Ecto neural progenitor cell (in vitro differentiated cells): ENCODE data around the gene CPB2.

ENCODE experiments used
- DNase-seq: peaks from one replicate; pipeline ENCODE4 v3.0.0-alpha.2; 2018; ENCODE audit warnings: low spot score

Gene CPB2, protein sequence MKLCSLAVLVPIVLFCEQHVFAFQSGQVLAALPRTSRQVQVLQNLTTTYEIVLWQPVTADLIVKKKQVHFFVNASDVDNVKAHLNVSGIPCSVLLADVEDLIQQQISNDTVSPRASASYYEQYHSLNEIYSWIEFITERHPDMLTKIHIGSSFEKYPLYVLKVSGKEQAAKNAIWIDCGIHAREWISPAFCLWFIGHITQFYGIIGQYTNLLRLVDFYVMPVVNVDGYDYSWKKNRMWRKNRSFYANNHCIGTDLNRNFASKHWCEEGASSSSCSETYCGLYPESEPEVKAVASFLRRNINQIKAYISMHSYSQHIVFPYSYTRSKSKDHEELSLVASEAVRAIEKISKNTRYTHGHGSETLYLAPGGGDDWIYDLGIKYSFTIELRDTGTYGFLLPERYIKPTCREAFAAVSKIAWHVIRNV

DNA sequence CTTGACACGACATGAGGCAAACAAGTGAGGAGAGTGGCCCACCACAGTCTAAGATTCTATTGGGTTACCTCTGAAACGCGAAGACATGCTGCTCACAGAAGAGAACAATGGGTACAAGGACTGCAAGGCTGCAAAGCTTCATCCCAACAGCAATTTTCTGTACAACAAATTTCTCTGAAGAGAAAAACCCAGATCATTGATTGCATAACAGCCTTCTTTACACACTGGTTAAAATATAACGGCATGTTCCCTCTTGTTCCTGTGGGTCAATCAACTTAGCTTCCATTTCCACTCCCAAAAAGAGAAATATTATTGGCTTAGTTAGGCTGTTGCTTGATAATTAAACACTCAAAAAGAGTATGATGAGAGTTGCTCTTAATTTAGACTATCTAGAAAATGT, at the start of gene CPB2:
Gene CPB2, minus strand, starts transcription at position 166 of the 400 bp plus-strand sequence. Its CDS starts 24 bp downstream, at position 142.
- no peak for DNase-seq

DNA sequence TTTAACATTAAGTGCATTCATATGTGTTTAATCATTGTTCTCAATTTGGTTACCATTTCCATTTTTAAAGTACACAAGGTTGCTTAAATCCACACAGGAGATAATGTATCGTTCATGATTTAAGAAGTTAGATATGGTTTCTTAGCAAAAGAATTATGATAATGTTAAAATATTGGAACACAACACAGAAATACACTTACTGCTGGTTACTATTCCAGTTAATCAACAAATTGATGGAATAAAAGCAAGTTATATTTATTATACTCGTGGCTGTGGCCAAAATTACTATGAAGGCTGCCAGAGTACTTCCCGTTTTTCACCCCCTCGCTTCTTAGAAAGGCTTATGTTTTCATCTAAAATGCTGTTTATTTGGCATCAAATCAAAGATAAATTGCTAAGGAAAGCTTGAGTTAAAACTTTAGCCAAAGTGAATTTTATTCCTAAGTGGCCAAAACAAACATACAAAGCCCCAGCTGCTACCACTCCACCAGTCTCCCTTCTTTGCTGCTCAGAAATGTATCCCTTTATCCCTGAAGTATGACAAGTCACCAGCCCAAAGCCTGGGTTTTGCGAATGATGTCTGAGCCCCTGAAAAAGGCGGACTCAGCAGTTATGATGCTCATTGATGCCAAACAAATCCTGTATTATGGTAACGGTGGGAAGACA, 49.4 kb upstream of the CPB2 start:
- no peak for DNase-seq

DNA sequence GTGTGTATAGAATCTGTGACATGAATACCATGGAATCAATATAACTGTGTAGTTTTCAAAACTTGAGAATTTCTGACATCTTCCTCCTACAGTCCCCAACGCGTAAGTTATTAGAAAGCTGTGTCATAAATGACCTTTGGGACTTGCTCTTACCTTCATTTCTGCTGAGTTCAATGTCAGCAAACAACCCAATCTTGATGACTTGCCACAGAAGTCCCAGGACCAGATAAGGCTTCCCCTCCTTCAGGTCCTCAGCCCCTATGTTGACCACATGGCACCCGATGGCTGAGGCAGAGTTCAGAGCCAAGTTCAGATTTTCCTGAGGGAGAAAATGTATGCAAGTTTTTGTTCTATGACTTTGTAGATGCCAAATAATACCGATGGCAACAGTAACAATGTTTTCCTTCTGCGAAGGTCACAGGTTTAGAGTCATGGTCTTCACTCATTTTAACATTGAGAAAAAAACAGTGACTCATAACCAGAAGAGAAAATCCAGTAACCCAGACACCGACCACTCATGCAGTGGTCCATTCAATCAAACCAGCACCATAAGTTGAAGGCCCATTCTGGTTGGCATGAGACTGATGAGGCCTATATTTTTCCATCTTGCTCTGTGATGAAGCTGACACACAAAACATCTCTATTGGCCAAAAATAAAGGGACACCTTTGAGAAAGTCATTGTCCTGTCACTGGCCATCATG, 47.9 kb upstream of the CPB2 start:
- DNase-seq, result no peak

DNA sequence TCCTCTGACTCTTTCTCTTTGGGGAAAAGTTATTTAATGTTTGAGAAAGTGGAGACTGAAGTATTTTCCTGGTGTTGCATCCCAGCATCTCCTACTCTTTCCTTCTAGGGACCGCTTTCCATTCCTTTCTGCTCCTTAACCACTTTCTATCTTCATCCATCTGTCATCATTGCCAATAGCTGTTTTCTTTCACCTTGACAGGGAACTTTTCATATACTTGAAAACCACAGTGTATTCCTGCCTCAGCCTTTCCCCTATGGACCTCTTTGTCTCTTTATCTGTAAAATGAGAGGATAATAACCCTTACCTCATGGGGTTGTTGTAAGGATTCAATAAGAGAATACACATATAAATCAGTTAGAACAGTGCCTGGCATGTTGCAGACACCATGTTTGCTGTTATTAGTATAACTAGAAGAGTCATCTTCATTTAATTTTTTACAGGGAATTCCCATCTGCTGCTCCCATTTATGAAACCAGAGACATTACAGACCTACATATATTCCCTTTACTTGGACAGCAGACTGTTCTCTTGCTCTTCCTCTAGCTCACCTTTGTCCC, 45.4 kb upstream of the CPB2 start:
- DNase-seq, result no peak

DNA sequence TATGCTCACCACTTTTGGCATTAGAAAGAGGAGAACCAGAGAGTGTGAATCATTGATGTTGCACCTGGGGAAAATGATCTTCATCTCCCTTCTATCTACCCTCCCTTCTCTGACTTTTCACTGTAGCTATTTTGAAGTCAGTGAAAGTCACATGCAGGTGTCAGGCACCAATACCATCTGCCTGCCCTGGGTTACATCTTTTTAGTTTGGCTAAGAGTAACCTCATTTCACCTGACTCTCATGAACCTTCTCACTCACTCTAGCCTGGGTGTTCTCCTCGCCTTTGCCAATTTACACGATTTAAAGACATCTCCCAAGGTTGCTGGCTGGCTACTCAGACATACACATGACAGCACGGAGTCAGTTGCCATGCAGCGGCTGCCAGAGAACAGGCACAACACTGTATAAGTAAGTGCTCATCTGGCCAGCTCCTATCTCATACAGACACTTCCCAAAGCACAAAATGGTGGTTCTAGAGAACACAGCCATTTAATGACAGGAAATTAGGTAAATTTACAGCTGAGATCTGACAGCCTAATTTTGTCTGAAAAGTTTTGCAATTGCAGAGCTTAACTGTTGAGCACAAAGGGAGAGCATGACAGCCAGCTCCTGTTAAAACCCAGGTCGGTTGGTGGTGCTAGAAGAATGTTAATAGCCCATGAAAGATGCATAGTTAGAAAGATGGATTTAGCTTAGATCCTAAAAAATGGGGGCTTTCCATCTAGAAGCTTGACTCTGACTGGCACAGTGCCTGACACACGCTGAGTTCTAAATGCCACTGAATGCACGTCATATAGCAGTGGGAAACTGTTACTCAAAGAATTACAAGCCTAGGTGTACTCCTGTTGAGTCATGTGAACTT, 44.7 kb upstream of the CPB2 start:
- no peak for DNase-seq

DNA sequence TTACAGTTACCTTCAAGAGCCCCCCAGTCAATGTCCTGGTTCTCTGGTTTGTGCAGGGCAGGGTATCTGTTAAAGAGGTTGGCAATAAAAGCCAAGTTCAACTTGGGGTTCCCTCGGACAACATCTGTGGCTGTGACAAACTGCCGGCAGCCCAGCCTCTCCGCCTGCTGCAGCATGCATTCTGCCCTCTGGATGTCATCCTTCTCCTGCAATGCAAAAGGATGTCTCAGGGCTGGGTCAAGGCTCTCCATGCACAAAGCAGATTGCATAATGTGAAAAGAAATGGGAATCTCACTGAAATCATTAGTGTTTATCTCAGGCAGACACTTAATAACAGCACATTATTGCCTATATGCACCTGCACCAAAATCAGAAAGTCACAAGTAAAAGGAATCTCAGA, 42.1 kb upstream of the CPB2 start:
- peak; percentile 51 for DNase-seq

DNA sequence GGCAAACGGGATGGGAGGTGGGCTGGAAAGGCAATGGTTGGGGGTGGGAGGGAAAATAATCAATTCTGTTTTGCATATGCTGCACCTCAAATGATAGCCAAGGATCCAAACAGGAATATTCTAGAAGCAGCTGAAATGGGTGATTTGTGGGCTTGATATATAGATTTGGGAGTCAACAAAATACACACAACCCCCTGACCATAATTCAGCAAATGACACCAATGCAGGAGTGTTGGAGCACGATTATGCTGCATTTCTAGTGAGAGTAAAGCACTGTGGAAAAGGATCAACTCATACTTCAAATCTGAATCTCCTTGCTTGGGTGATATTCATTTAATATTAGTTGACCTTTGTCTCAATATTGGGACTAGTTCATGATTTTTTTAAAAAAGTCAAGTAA, 41.1 kb upstream of the CPB2 start:
- DNase-seq, result no peak

DNA sequence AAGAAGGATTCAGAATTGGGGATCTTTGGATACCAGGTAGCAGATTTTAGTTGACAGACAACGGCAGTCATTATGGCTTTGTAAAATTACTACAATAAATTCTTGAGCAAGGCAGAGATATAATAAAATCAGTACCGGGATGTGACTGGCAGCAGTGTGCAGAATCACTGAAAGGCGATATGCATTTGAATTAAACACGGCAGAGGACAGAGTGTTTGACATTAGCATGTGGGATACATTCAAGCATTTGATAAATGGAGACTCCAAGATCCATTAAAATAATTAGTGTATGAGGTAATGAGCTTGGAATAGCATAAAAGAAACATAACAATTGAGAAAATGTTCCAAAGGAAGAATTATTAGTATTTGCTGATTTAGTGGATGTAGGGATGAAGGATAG, 40.3 kb upstream of the CPB2 start:
- DNase-seq, result no peak

DNA sequence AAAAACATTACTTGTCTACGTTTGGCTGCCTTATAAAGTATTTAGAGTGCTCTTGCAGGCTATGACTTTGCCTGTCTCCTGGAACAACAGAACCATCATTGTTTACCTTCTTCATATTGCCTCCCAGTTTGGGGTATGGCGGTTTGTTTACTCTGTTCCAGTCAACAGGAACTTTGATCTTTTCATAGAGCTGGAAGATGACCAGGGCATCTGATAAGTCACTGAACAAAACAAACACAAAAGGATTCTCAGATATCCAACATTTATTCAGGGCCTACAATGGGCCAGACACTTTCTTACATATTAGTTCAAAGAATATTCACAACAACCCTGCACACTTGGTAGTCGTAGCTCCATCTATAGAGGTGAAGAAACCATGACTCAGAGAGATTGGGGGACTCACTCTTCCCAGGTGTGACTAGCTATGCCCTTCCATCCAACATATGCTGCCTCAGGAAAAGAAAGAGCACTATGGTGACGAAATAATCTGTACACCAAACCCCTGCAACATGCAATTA, 38.4 kb upstream of the CPB2 start:
- no peak for DNase-seq

DNA sequence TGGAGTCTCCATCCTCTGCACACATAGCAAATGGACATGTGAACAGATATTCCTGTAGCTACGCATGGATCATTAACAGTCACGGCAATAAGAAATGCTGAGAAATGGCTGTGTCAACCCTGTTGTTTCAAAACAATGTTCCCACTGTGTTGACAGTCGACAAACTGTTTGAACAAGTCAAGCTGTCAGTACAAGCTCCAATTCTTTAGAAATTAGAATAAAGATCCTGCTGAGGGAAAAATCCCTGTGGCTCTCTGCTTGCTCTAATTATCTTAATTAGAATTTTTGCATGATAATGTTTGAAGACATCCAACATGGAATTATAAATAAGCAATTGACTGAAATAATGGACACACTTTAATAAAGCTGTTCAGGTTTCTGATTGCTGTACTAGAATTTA, 37.9 kb upstream of the CPB2 start:
- no peak for DNase-seq

DNA sequence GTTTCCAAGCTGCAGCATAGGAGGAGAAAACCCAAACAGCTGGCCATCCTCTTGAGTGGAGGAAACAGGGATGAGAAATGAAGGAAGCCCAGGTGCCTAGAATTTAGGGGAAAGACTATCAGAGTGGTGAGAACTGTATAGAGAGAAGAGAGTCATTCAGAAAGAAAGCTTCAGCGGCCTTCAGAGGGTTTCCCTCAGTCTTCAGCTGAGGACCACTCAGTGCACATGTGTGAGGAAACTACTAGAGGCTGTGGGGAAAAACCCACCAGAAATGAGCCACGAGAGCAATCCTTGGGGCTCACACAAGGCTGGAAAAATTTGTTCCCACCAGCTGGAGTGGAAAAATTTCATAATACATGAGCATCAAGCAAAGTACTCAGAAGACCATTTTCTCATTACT, 35.2 kb upstream of the CPB2 start:
- no peak for DNase-seq

DNA sequence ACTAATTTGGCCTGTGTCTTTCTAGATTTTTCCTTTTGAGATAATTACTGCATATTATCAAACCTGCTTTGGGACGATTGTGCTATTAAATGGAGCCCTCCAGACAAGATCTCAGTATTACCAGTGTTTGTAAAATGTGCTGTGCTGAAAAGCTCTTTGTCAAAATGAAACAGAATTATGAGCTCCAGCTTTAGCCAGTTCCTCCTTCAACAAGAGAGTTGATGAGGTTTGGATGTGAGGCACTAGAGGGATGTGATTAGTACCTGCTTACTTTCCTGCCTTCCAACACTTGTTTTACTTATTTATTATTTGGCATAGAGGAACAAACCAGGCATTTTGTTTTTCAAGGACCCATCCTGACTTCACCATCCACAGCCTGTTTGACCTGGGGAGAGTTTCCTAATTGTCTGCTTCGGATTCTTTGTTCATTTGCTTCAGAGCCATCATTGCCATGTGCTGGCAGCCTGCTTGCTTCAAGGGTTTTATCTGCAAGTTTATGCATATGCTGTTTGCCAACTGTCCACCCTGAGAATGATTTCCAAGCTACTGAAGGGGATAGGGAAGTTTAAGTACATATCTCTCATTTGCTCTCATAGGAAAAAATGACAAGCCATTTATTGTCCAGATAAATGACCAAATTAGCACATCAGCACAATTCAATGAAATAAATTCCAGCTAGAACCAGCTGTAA, 32.9 kb upstream of the CPB2 start:
- no peak for DNase-seq

DNA sequence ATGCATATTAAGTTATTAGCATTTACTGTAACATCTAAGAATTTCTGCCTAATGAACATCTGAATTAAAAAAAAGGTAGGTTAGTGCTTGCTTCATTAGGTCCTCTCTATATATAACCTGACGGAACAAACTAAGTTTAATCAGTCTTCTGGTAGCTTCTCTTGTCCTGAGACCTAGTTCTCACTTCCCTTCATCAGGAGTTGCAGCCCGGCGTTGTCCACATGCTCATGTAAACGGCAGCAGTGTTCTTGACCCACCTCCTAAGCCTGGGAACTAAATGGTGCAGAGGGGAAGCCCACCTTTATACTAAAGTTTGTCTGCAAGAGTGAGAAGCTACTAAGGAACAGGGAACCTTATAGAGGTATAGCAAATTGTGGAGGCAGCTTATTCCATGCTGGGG, 31.9 kb upstream of the CPB2 start:
- no peak for DNase-seq

DNA sequence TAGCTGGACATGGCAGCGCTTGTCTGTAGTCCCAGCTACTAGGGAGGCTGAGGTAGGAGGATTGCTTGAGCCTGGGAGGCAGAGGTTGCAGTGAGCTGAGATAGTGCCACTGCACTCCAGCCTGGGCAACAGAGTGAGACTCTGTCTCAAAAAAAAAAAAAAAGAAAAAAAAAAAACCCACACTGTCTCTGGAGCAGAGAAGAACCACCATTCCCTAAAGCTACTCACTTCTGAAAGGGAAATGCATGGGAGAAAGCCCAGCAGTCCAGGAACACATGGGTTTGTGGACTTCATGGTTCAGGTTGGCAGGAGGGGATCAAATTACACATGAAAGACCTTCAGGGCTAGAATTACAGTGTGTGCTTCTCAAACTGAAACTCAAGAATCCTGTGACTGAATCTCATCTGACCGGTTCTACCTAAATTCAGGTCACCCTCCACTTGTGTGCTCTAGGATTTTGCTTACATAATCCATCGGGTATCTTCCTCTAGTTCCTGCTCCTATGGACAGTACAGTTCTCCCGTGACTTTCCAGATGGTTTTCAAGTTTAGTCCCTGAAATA, 30.2 kb upstream of the CPB2 start:
- no peak for DNase-seq

DNA sequence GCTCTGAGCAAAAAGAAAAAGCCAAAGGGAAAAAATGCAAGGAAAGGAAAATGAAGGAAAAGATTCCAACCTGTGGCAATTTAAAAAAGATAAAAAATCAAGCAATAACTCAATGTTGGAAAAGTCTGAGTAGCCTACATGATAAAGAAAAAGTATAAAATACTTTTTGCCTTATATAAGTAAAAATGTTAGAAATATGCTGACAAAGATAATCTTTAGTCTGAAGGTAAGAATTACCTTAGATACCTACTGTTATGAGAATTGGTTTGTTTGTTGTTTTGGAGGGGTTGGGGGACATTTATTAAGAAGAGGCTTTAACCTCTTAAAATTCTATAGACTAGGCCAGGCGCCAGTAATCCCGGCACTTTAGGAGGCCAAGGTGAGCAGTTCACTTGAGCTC, 29.7 kb upstream of the CPB2 start:
- DNase-seq, result no peak

DNA sequence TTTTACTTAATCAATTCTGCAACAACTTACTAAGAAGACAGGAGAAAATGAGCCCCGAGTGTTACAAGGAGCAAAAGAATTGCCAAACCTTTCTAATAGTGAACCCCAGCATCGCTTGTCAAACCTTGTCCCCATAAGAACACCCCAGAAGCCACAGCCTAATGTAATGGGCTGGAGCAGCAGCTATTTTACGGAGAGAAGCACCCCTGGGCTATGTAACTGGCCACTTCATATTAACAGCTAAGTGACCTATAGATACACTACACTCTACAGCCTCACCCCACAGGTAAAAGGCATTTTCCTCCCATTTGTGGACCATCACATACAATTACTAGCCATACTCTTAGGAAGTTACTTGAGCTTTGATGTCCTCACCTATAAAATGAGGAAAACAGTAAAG, 27.3 kb upstream of the CPB2 start:
- no peak for DNase-seq

DNA sequence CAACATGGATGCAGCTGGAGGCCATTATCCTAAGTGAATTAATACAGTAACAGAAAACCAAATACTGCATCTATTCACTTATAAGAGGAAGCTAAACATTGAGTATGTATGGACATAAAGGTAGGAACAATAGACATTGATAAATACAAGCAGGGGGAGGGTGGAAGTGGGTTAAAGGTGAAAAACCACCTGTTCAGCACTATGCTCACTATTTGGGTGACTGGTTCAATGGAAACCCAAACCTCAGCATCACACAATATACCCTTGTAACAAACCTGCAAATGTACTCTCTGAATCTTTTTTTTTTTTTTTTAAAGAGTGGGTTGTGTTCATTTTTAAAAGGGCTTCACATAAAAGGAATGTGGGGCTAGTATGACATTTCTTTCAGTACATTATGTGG, 26.9 kb upstream of the CPB2 start:
- no peak for DNase-seq

DNA sequence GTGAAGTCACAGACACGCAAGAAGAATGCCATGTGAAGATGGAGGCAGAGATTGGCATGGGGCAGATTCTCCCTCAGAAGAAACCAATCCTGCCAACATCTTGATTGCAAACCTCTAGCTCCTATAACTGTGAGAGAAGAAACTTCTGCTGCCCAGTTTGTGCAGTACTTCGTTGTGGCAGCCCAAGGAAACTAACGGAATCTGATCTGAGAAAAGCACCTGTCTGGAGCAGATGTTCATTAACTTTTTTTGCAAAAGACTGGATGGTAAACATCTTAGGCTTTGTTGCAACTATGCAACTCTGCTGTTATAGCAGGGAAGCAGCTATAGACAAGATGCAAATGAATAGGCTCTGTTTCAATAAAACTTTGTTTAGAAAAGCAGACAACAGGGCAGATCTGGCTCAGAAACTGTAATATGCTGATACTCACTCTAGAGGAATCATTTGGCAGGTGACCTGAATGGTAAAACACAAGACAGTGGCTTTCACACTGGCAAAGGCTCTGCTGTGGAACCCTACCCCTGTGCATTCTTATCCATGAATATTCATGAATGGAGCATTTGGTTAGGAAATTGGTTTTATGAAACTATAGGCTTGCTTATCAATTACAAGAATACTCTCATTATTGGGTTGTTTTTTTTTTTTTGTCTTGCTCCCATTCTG, 25.3 kb upstream of the CPB2 start:
- DNase-seq, result no peak

DNA sequence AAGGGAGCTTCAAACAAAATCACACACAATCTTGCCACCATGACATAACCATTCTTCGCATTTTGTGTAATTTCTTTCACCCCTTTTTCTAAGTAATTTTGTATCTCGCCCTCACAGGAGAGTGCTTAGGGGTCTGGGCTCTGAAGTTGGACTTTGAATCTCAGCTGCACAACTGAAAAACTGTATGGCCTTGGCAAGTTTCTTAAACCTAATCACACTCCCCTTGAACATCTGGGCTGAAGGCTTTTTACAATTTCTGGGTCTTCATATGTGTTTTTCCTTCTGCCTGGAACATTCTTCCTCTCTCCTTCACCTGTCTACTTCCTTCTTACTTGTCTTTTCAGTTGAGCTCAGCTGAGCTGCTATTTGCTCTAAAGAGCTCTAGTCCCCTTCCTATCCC, 24.3 kb upstream of the CPB2 start:
- DNase-seq, result no peak

DNA sequence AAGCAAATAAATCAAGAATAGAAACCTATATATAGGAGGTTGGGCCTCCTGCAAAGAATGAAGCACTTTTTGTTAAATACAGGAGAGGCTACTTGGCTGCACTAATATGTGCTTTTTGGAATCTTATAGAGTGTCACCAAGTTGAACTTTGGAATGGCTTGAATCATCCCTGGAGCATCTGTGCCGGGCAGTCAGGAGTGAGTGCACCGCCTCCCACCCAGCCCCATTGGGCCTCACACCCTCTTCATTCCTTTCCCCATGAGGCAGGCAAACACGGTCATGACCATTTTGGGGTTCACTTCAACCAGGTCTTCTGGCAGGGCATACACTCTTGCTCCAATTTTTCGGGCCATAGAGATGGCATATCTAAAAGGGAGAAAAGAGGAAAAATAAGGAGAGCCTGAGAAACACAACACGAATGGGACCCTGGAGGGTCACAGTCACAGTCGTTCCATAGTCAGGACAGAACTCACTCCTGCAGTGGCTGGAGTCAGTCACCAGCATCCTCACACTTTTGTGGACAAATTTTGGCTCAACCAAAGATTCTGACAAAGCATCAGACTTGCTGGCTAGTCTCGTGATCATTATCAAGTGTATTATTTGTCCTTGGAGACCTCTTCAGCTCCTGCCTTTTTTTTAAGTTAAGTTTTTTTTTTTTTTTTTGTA, 22.7 kb upstream of the CPB2 start:
- DNase-seq, result no peak
